Spleen (tissue), 11 donors: ENCODE data around the gene CD38. TPM values are rescaled to one million over a fixed set of nuclear protein-coding genes. Genes with fewer than 3 reads are reported as not detected.
A peak's percentile ranks its signal among the peaks of the same experiment; 100 is the strongest.
"Not testable (repeated sequence)": the region's sequence is repeated elsewhere in the genome, so short reads cannot be mapped to it uniquely, and the experiment has no call there.

ENCODE experiments used
- DNase-seq: peaks from one replicate; pipeline ENCODE4 v3.0.0-alpha.2; 2020
- H3K27ac ChIP-seq, 8 donors: fragments of 200-600 bp; sonication (generic) in 7 of 8; 1 replicate in 4 of 8; 2 replicates in 4 of 8; pipeline versions ENCODE4 v1.5.0 to v1.8.0; 2016 to 2021; ENCODE audit warnings: inconsistent platforms in 4 of 8, mild to moderate bottlenecking in 4 of 8, moderate library complexity in 1 of 8
- H3K27me3 ChIP-seq, 7 donors: fragments of 200-600 bp; sonication (generic) in 6 of 7; replicated peaks in 1 of 7; 1 replicate in 4 of 7; 2 replicates in 3 of 7; pipeline versions ENCODE4 v1.5.0 to v1.8.0; 2016 to 2021; ENCODE audit warnings: inconsistent platforms in 3 of 7, mild to moderate bottlenecking in 1 of 7
- H3K36me3 ChIP-seq, 6 donors: fragments of 200-600 bp; sonication (generic) in 5 of 6; 1 replicate in 4 of 6; 2 replicates in 2 of 6; pipeline versions ENCODE4 v1.5.0 to v1.8.0; 2016 to 2021; ENCODE audit warnings: inconsistent platforms in 2 of 6
- H3K4me1 ChIP-seq, 6 donors: fragments of 200-600 bp; sonication (generic) in 5 of 6; 1 replicate in 3 of 6; 2 replicates in 3 of 6; pipeline versions ENCODE4 v1.5.0 to v1.8.0; 2016 to 2021; ENCODE audit warnings: inconsistent platforms in 3 of 6
- H3K4me3 ChIP-seq, 8 donors: fragments of 200-600 bp; sonication (generic) in 7 of 8; 1 replicate in 4 of 8; 2 replicates in 4 of 8; pipeline versions ENCODE4 v1.5.0 to v1.8.0; 2016 to 2021; ENCODE audit warnings: inconsistent platforms in 4 of 8, mild to moderate bottlenecking in 4 of 8, moderate library complexity in 2 of 8
- H3K9me3 ChIP-seq, 8 donors: fragments of 200-600 bp; sonication (generic) in 7 of 8; 1 replicate in 4 of 8; 2 replicates in 4 of 8; pipeline versions ENCODE4 v1.5.0 to v1.8.0; 2016 to 2021; ENCODE audit warnings: inconsistent platforms in 4 of 8
- POLR2A ChIP-seq, 3 donors: fragments of 450-650 bp; IDR thresholded peaks; one replicate each; pipeline ENCODE4 v1.5.1; 2017; ENCODE audit warnings: antibody characterized with exemption in 3 of 3, mild to moderate bottlenecking in 1 of 3
- POLR2AphosphoS5 ChIP-seq, 3 donors: sonication (generic); formaldehyde crosslinking; IDR thresholded peaks; one replicate each; pipeline ENCODE4 v1.5.1; 2017; ENCODE audit warnings: antibody characterized with exemption in 3 of 3
- WGBS, 5 donors: extraction: QIAGEN DNeasy Blood & Tissue Kit in 3 of 5; methylation state at CpG; one replicate each; pipeline versions ENCODE4 v1.1.5 to v1.1.7; 2013 to 2018; 5-methylcytosine and 5-hydroxymethylcytosine counted together
- intact Hi-C: fragments of 100-400 bp; cut with DNase I; formaldehyde crosslinking; loops from one replicate; pipeline ENCODE4 v1.15.0; 2023; ENCODE audit warnings: low total_unique reads
- polyA plus RNA-seq, 3 donors: library from polyadenylated mRNA; stranded (reverse); fragments of 200-250 nt; gene quantifications; one replicate each; pipeline ENCODE4 v1.2.1, GENCODE V29; 2013
- total RNA-seq, 7 donors: library from RNA; depleted of rRNA in 3 of 7; stranded (reverse); fragments of >200 nt in 3 of 7; fragmentation: NEBNext Ultra II Directional in 4 of 7; extraction: Animal tissue kit (Norgen Biotek cat#: 25700) in 4 of 7; gene quantifications; one replicate each; pipeline versions ENCODE4 v1.1.0 to v1.2.1, GENCODE V29; 2016 to 2021
- TF ChIP-seq, protein P1 (sequence below), 11 experiments: fragments of 200-600 bp in 7 of 11; fragments of 450-650 bp in 4 of 11; sonication (generic) in 4 of 11; IDR thresholded peaks in 8 of 11; conservative IDR thresholded peaks in 3 of 11; 1 replicate in 7 of 11; 2 replicates in 4 of 11; pipeline versions ENCODE4 v1.4.0 to v1.8.0; 2016 to 2021; ENCODE audit warnings: antibody characterized with exemption in 11 of 11, inconsistent platforms in 4 of 11, mild to moderate bottlenecking in 1 of 11
- donor health status: healthy with polysubstance abuse.
- donor health status: DM: no; HTN: no; CAD: no; lungs with moderate emphysema.
- donor health status: DM: no; HTN: no; CAD: no.
- donor health status: Bipolar disorder and iron deficiency.
- donor health status: healthy.
- donor health status: DM: no; HTN: no; CAD: no.
- donor health status: DM: yes; HTN: yes; CAD: no.

The CD38 gene
- total and polyA plus RNA-seq, 10 donors, result 4.9 to 92.9 (median 54.4) TPM

GRCh38 chr4:15758294-15758693 is 19.8 kb upstream of the CD38 start:
- intact Hi-C loops, result no loop called here
- no peak for DNase-seq
- Histone ChIP-seq H3K27me3 (no peaks in the 10 kb centered on the region), H3K9me3 (no peaks in the 10 kb centered on the region), H3K36me3 (no peaks in the 10 kb centered on the region), H3K4me1 (peaks cover 21 to 63% (median 43%) of the 10 kb centered on the region in 6 donors), H3K27ac (no peak overlapping the region), H3K4me3 (no peak overlapping the region)
- no peak for TF ChIP-seq POLR2A (IDR thresholded peaks at IDR 0.05)
- TF ChIP-seq POLR2AphosphoS5 (IDR thresholded peaks at IDR 0.05), result no peak
- TF ChIP-seq, protein P1, sequence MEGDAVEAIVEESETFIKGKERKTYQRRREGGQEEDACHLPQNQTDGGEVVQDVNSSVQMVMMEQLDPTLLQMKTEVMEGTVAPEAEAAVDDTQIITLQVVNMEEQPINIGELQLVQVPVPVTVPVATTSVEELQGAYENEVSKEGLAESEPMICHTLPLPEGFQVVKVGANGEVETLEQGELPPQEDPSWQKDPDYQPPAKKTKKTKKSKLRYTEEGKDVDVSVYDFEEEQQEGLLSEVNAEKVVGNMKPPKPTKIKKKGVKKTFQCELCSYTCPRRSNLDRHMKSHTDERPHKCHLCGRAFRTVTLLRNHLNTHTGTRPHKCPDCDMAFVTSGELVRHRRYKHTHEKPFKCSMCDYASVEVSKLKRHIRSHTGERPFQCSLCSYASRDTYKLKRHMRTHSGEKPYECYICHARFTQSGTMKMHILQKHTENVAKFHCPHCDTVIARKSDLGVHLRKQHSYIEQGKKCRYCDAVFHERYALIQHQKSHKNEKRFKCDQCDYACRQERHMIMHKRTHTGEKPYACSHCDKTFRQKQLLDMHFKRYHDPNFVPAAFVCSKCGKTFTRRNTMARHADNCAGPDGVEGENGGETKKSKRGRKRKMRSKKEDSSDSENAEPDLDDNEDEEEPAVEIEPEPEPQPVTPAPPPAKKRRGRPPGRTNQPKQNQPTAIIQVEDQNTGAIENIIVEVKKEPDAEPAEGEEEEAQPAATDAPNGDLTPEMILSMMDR (IDR thresholded peaks at IDR 0.05 in 8 of 11, conservative IDR thresholded peaks at IDR 0.05 in 3 of 11), result no peak
- WGBS, 5 donors, result 94 to 99% (median 96%) methylated on average over 4 of the region's 4 CpGs

- H3K36me3 ChIP-seq, H3K4me3 ChIP-seq, H3K27ac ChIP-seq, H3K27me3 ChIP-seq, intact Hi-C loops, H3K9me3 ChIP-seq, DNase-seq: not testable (repeated sequence)
- H3K4me1 ChIP-seq, result peaks cover 10 to 46% (median 23%) of the 10 kb centered on the region in 6 donors
These were observed 15.7 kb upstream of the CD38 start for GRCh38 chr4:15762460-15762859.

GRCh38 chr4:15765391-15765790 is 12.7 kb upstream of the CD38 start:
- no peak overlapping the region for H3K4me3 ChIP-seq
- DNase-seq, result no peak
- 24 to 38% (median 29%) methylated on average over 6 of the region's 6 CpGs for WGBS, 5 donors
- peak overlapping the region in 5 of 8 donors; percentile 16 to 59 (median 40) for H3K27ac ChIP-seq
- peaks cover 9 to 49% (median 20%) of the 10 kb centered on the region in 6 donors for H3K4me1 ChIP-seq
- intact Hi-C loops, result no loop called here
- no peaks in the 10 kb centered on the region for H3K36me3 ChIP-seq
- no peaks in the 10 kb centered on the region for H3K9me3 ChIP-seq
- no peak for TF ChIP-seq POLR2A (IDR thresholded peaks at IDR 0.05)
- TF ChIP-seq, protein P1 (IDR thresholded peaks at IDR 0.05 in 8 of 11, conservative IDR thresholded peaks at IDR 0.05 in 3 of 11), result no peak
- TF ChIP-seq POLR2AphosphoS5 (IDR thresholded peaks at IDR 0.05), result no peak
- H3K27me3 ChIP-seq, result no peaks in the 10 kb centered on the region

DNA sequence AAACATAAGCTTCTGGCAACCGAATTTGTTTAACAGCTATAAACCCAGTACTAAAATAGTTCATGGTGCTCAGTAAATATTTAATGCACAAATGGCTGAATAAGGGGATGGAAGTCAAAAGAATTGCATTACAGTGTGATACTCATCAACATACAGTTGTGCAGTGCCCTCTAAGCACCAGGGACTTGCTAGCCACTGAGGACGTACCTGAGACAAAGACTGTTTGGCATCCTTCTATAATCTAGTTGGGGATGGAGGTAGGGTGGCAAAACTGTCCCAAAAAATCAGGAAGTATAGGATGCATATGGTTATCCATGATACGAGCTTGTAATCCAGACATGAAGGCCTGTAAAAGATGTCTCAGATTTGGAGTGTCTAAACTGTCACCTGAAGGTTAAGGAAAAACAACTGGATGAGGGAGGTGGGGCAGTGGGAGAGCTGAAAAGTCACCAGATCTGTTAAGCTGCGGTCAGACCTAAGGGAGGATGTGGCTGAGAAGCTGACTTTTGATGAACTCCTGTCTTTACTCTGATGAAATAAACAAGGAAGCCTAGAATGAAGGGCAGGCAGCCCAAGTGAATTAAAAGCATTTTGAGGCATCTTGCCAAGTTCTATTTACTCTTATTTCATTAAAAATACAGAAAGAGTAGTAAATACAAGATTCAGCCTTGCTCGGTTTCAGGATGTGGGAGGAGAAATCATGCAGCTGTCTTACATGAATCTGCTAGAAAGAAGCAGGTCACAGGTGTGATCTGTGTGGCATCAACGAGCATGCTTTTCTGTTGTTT is 12.0 kb upstream of the CD38 start:
- Histone ChIP-seq H3K27ac (peak overlapping the region in 7 of 8 donors; percentile 16 to 59 (median 40)), H3K36me3 (no peaks in the 10 kb centered on the region), H3K9me3 (no peaks in the 10 kb centered on the region), H3K4me3 (no peak overlapping the region), H3K4me1 (peaks cover 9 to 50% (median 22%) of the 10 kb centered on the region in 6 donors), H3K27me3 (no peaks in the 10 kb centered on the region)
- DNase-seq, result no peak
- WGBS, 5 donors, result 12 to 19% (median 19%) methylated on average over 6 of the region's 6 CpGs
- intact Hi-C loops, result no loop called here
- TF ChIP-seq POLR2AphosphoS5 (IDR thresholded peaks at IDR 0.05), result no peak
- TF ChIP-seq POLR2A (IDR thresholded peaks at IDR 0.05), result no peak
- TF ChIP-seq, protein P1 (IDR thresholded peaks at IDR 0.05 in 8 of 11, conservative IDR thresholded peaks at IDR 0.05 in 3 of 11), result no peak
